Effector memory CD8-positive, alpha-beta T cell (primary cell): ENCODE data around the gene INPP5A.

ENCODE experiments used
- ATAC-seq: fragments of 150-1000 bp; cut with Tn5 transposase; replicated peaks from 2 replicates; pipeline ENCODE4 v1.10.0; 2021; ENCODE audit warnings: mild to moderate bottlenecking, moderate library complexity
- DNase-seq, 3 experiments: peaks; one replicate each; pipeline ENCODE4 v3.0.0; 2021
- H3K27ac Mint-ChIP-seq, 2 donors: one replicate each; pipeline ENCODE4 v1.8.0; 2022; ENCODE audit warnings: mild to moderate bottlenecking in 2 of 2, mixed read lengths in 2 of 2, moderate library complexity in 2 of 2
- H3K27me3 Mint-ChIP-seq, 2 donors: one replicate each; pipeline ENCODE4 v1.8.0; 2022; ENCODE audit warnings: mixed read lengths in 2 of 2
- H3K36me3 Mint-ChIP-seq: one replicate; pipeline ENCODE4 v1.8.0; 2022; ENCODE audit warnings: mild to moderate bottlenecking, moderate library complexity, mixed read lengths; ENCODE audit not compliant: insufficient read depth
- H3K4me1 Mint-ChIP-seq, 2 donors: one replicate each; pipeline ENCODE4 v1.8.0; 2022; ENCODE audit warnings: low read depth in 2 of 2, mixed read lengths in 2 of 2
- H3K4me3 Mint-ChIP-seq, 2 donors: one replicate each; pipeline ENCODE4 v1.8.0; 2022; ENCODE audit warnings: mild to moderate bottlenecking in 2 of 2, mixed read lengths in 2 of 2, moderate library complexity in 2 of 2
- H3K9me3 Mint-ChIP-seq, 2 donors: one replicate each; pipeline ENCODE4 v1.8.0; 2022; ENCODE audit warnings: mixed read lengths in 2 of 2

Gene INPP5A

DNA sequence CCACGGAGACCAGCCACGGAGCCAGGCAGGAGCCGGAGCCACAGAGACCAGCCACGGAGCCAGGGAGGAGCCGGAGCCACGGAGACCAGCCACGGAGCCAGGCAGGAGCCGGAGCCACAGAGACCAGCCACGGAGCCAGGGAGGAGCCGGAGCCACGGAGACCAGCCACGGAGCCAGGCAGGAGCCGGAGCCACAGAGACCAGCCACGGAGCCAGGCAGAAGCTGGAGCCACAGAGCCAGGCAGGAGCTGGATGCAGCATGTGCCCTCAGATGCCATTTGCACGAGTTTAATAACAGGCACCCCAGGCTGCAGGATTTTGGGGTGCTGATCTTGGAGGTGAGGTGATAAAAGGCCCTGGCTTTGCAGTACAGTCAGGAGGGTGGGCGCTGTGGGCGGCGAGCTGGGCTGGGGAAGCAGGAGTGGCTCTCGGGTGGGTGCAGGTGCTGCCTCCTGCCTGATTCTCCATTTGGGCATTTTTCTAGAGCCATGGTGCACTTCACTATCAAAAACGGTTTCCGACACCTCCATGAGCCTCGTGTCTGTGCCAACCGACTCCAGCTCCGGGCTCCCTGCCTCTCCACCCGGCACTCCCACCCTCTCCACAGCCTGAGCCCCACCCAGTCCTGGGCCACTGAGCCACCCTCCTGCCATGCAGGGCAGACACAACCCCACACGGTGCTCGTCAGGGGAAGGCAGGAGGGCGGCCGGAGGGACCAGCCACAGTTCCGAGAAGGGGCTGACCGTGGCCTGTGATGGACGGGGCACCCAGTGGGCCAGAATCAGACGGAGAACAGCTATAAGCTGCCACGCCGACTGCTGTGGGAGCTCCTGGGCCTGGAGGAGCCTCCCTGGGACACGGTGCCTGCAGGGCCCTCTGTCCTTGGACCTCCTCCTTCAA, 289.2 kb downstream of the INPP5A start:
- Mint-ChIP-seq H3K9me3 (no peaks in the 10 kb centered on the region), H3K36me3 (no peaks in the 10 kb centered on the region), H3K4me1 (no peaks in the 10 kb centered on the region), H3K27ac (no peak overlapping the region), H3K27me3 (peaks cover 0 to 6% of the 10 kb centered on the region in 2 donors), H3K4me3 (no peak overlapping the region)
- ATAC-seq (no peak), DNase-seq (no peak)

DNA sequence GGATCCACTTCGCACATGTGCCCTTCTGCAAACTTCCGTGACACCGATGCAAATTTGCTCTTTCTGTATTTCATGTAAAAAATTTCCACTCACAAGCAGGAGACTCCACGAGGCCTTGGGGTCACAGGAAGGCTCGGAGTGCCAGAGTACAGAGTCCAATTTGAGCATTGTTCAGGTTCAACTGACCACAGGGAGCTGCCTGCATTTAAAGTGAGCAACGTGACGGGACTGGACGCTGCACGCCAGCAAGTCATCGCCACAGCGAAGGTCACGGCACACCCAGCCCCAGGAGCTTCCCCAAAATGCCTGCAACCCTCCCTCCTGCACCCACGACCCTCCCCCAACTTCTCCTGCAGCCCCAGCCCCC, 289.8 kb downstream of the INPP5A start:
- Mint-ChIP-seq H3K36me3 (no peaks in the 10 kb centered on the region), H3K4me3 (no peak overlapping the region), H3K9me3 (no peaks in the 10 kb centered on the region), H3K27ac (no peak overlapping the region), H3K27me3 (peaks cover 0 to 12% of the 10 kb centered on the region in 2 donors), H3K4me1 (no peaks in the 10 kb centered on the region)
- no peak for DNase-seq
- no peak for ATAC-seq

DNA sequence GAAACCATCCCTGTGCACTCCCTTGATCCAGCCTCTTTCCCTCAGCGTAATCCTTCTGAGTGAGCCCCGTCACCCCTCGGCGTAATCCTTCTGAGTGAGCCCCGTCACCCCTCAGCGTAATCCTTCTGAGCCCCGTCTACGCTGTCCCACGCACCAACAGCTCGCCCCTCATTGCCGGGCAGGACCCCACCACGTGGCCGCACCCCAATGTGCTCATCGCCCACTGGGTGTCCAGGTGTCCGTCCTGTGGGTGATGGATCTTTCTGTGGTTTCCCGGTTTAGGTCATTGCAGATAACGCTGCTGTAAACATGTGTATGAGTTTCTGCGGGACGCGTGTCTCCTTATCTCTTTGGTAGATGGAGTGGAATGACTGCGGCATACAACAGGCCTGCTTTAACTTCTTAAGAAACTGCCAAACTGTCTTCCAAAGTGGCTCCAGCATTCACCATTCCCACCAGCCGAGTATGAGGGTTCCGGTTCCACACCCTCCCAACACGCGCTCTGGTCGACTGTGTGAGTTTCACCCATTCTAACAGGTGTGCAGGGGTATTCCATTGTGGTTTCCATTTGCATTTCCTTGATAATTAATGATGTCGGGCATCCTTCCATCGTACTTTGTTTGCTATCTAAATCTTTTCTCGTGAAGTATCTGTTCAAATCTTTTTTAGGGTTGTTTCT, 290.4 kb downstream of the INPP5A start:
- Mint-ChIP-seq H3K4me3 (no peak overlapping the region), H3K9me3 (no peaks in the 10 kb centered on the region), H3K4me1 (no peaks in the 10 kb centered on the region), H3K36me3 (no peaks in the 10 kb centered on the region), H3K27ac (no peak overlapping the region), H3K27me3 (peaks cover 0 to 14% of the 10 kb centered on the region in 2 donors)
- no peak for ATAC-seq
- DNase-seq = no peak

DNA sequence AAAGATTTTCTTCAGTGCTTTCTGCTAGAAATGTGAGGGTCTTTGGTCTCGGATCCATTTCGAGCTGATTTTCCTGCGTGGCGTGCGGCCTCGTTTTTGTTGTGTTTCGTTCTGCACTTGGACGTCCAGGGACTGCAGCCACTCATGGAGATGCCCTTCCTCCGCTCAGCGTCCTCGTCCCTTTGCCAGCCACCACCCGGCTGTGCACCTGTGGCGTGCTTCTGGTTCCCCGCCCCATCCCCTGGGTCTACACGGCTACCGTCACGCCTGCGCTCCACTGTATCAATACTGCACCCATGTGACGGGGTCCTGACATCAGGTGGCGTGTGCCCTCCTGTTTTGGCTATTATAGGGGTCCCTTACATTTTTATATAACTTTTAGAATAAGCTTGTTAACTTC, 291.1 kb downstream of the INPP5A start:
- no peak overlapping the region for H3K4me3 Mint-ChIP-seq
- no peaks in the 10 kb centered on the region for H3K9me3 Mint-ChIP-seq

DNA sequence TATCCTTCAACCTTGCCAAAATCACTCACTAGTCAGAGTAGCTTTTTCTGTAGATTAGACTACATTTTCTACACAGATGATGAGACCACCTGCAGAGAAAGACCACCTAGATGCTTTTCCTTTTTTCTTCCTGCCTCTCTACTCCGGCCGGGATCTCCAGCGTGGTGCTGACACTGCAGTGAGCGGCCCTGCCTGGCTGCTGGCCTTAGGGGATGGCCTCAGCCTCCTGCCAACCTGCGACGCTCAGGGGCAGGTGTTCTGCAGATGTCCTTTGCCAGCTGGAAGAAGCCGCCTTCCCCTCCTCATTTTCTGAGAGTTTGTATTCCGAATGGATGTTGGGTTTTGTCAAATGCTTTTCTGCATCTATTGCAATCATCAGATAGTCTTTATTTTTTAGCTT, 291.8 kb downstream of the INPP5A start:
- no peaks in the 10 kb centered on the region for H3K9me3 Mint-ChIP-seq
- H3K27ac Mint-ChIP-seq = no peak overlapping the region
- DNase-seq (no peak), ATAC-seq (no peak)
- H3K4me1 Mint-ChIP-seq = no peaks in the 10 kb centered on the region
- no peak overlapping the region for H3K4me3 Mint-ChIP-seq
- no peaks in the 10 kb centered on the region for H3K36me3 Mint-ChIP-seq
- H3K27me3 Mint-ChIP-seq = peaks cover 0 to 14% of the 10 kb centered on the region in 2 donors

More for the DNA sequence above, 291.1 kb downstream of the INPP5A start:
- no peak overlapping the region for H3K27ac Mint-ChIP-seq
- H3K4me1 Mint-ChIP-seq = no peaks in the 10 kb centered on the region
- peaks cover 0 to 14% of the 10 kb centered on the region in 2 donors for H3K27me3 Mint-ChIP-seq
- DNase-seq (no peak), ATAC-seq (no peak)
- no peaks in the 10 kb centered on the region for H3K36me3 Mint-ChIP-seq

DNA sequence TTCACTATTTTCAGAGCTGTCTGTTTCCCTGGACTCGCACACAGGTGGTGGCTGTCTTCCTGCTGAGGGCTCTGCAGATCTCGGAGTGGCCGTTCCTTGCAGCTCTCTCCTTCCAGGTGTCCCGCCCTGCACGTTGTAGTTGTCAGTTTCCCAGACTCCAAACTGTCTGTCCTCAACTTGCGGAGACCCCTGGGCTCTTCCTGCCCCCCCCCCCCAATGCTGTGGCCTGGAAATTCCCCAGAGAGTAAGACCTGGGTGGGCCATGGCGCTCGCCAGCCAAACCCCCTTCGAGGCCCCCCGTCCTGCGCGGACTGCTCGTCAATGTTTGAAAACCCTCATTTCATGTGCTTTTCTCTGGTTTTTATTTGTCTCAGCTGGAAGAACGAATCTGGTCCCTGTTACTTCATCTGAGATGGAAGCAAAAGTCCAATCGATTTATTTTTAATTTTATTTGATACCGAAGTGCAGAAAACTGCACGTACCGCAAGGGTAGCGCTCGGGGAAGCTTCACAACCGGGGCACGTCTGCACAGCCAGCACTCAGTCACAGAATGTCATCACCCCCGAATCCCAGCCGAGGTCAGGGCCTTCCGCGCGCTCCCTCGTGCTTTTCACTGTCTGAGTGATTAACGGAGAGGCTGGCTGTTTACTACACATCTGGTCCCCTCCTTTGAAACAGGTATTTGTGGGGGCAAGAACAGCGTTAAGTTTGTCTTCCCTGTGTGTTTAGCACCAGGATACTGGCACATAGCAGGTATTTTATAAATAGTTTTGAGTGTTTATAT, 294.8 kb downstream of the INPP5A start:
- H3K4me3 Mint-ChIP-seq = no peak overlapping the region

More for the DNA sequence above, 294.8 kb downstream of the INPP5A start:
- H3K9me3 Mint-ChIP-seq = no peaks in the 10 kb centered on the region
- no peaks in the 10 kb centered on the region for H3K36me3 Mint-ChIP-seq
- H3K27me3 Mint-ChIP-seq = peaks cover 0 to 14% of the 10 kb centered on the region in 2 donors
- ATAC-seq = no peak
- H3K27ac Mint-ChIP-seq = no peak overlapping the region
- H3K4me1 Mint-ChIP-seq = peaks cover 0 to 4% of the 10 kb centered on the region in 2 donors
- no peak for DNase-seq
